ENCODE results near the gene PCDH12.

The PCDH12 gene

DNA sequence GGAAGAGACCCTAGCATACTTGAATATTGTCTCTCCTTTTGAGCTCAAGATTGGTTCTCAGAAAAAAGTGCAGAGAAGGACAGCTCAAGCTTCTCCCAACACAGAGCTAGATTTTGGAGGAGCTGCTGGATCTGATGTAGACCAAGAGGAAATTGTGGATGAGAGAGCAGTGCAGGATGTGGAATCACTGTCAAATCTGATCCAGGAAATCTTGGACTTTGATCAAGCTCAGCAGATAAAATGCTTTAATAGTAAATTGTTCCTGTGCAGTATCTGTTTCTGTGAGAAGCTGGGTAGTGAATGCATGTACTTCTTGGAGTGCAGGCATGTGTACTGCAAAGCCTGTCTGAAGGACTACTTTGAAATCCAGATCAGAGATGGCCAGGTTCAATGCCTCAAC lies 20.4 kb upstream of the PCDH12 start:
- no peak for TF ChIP-seq GATA1 (IDR thresholded peaks at IDR 0.05; ENCODE audit: low read depth, low read length)
- DNase-seq, result no peak

GRCh38 chr5:141976176-141976575 lies 18.2 kb upstream of the PCDH12 start:
- no peak for DNase-seq
- TF ChIP-seq POLR2A (IDR thresholded peaks at IDR 0.05; ENCODE audit: low read length), result no peak
- no peak for TF ChIP-seq GATA1 (IDR thresholded peaks at IDR 0.05; ENCODE audit: low read depth, low read length)

DNA sequence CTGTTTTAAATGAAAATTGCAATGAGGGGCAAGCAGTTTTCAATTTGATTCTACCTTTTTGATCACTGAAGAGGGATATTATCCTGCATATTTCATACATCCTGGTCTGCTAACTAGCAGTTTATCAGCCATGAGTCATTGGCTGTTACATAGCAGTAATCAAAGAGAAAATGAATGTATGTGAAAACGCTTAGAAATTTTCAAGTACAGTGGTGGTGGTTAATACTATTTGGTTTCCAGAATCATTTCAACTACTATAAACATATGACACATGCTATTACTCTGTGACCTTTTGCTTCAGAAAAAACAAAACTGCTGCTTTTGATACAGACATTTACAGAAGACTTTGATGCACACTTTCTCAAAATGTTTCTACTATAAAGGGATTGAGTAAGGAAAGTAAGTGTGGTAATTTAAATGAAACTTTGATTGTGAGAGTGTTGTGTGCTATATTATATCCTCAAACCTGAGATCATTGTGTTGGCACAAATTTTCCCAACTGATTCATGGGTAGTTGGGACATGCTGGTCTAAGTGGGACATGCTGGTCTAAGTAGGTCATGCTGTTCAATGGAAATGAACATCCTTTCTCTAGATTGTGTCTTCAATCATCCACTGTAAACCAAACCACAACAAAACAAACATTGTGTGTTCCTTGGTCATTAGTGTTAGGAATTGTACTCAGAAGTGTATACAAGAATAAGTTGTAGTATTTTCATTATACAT lies 16.0 kb upstream of the PCDH12 start:
- TF ChIP-seq GATA1 (IDR thresholded peaks at IDR 0.05; ENCODE audit: low read depth, low read length), result no peak
- no peak for TF ChIP-seq POLR2A (IDR thresholded peaks at IDR 0.05; ENCODE audit: low read length)
- DNase-seq, result peak in 1 of 2 experiments; percentile 29

- DNase-seq, result peak; percentile 93 to 96
- TF ChIP-seq GATA1 (IDR thresholded peaks at IDR 0.05; ENCODE audit: low read depth, low read length) (no peak), POLR2A (IDR thresholded peaks at IDR 0.05; ENCODE audit: low read length) (peak; percentile 38)
These were observed 12.1 kb upstream of the PCDH12 start for GRCh38 chr5:141969783-141970771.

DNA sequence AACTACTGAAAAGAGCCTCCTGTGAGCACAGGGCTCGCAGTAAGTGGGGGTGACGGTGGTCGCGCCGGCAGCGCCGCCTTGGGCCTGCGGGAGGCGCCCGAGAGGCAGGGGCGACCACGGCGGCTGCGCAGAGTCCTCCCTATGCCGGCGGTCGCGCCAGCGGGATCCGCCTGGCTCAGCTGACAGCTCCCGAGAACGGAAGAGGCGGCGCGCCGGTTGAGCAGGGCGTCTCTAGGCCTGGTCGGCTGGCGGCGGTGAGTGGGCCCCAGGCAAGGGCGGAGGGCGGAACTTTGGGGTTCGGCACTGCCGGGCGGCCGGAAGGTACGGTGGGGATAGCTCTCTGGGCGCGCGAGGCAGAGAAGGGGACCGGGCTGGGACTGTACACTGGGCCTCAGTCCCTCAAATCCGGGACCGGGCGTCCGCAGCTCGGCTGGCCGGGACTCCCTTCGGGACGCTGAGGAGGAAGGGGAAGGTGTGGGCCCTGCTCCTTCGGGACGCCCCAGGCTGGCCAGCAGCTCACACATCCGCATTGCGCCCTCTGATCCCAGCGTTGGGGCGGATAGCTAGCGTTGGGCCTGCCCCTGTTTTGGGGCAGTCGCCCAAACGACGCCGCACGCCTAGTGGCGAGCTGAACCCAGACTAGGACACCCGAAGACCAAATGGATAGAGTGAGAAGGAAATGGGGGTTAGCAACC lies 11.1 kb upstream of the PCDH12 start, which contains the start of gene RNF14:
Gene RNF14, plus strand, starts transcription at position 192 of the 695 bp plus-strand sequence. CDS start 4,484 bp downstream, outside the sequence.
- TF ChIP-seq GATA1 (IDR thresholded peaks at IDR 0.05; ENCODE audit: low read depth, low read length), result no peak
- TF ChIP-seq POLR2A (IDR thresholded peaks at IDR 0.05; ENCODE audit: low read length), result peak; percentile 97
- peak; percentile 96 to 97 for DNase-seq

DNA sequence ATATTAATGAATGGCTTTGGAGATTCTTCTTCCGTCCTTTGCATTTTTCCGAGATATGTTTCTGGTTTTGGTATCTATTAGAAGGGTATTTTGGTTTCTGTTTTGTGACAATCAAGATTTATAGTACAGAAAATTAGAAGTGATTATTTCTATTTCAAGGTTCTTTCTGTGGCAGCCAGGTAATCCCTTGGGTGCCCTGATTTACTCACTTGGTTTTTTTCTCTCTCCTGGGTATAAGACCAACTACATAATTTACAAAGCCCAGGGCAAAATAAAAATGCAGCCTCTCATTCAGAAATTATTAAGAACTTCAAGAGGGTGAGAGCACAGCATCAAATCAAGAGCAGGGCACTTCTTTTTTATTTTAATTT lies 8.9 kb upstream of the PCDH12 start:
- TF ChIP-seq POLR2A (IDR thresholded peaks at IDR 0.05; ENCODE audit: low read length), result no peak
- no peak for TF ChIP-seq GATA1 (IDR thresholded peaks at IDR 0.05; ENCODE audit: low read depth, low read length)
- DNase-seq, result no peak

- TF ChIP-seq GATA1 (IDR thresholded peaks at IDR 0.05; ENCODE audit: low read depth, low read length) (no peak), POLR2A (IDR thresholded peaks at IDR 0.05; ENCODE audit: low read length) (no peak)
- no peak for DNase-seq
These were observed 8.4 kb upstream of the PCDH12 start for GRCh38 chr5:141966275-141966962.

- no peak for DNase-seq
- TF ChIP-seq GATA1 (IDR thresholded peaks at IDR 0.05; ENCODE audit: low read depth, low read length), result no peak
- no peak for TF ChIP-seq POLR2A (IDR thresholded peaks at IDR 0.05; ENCODE audit: low read length)
These were observed 7.1 kb upstream of the PCDH12 start for GRCh38 chr5:141965071-141965470.

DNA sequence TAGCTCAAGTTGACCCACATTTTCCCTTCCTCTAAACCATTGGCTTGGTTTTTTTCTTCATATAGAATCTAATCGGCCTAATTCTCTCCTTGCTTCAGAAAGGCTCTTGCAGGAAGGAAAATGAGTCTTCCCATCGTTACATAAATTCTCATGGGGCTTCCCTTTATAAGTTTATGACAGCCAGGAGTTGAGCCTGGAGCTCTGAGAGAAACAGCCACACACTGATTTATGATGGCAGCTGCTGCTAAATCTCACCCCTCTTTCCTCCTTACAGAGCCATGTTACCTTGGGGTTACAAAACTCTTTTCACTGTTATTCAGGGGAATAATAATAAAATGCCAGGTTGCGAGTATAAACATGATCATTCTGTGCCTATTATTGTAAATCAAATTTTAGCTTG lies 5.7 kb upstream of the PCDH12 start:
- DNase-seq, result no peak
- TF ChIP-seq POLR2A (IDR thresholded peaks at IDR 0.05; ENCODE audit: low read length), result no peak
- TF ChIP-seq GATA1 (IDR thresholded peaks at IDR 0.05; ENCODE audit: low read depth, low read length), result no peak

DNA sequence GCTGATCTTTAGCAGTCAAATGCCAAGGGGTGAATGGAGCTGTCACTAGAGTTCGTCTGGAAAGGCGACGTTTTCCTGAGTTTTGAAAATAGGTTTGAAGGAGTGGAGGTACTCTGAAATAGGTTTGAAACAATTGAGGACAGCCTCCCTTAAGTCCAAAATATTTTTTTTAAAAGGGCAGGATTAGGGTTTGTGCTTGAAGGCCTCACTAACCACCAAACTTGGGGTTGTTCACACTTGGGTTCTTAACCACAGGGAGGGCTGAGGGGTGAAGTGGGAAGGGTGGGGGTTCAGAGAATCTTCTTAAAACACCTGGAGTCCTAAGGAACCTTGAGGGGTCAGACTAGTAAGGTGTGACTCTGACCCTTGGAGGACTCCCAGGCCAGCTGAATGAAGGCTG lies 3.5 kb upstream of the PCDH12 start:
- no peak for DNase-seq
- TF ChIP-seq GATA1 (IDR thresholded peaks at IDR 0.05; ENCODE audit: low read depth, low read length) (no peak), POLR2A (IDR thresholded peaks at IDR 0.05; ENCODE audit: low read length) (no peak)

GRCh38 chr5:141960449-141961323 lies 2.7 kb upstream of the PCDH12 start:
- TF ChIP-seq GATA1 (IDR thresholded peaks at IDR 0.05; ENCODE audit: low read depth, low read length) (no peak), POLR2A (IDR thresholded peaks at IDR 0.05; ENCODE audit: low read length) (no peak)

GRCh38 chr5:141960018-141960417 lies 2.0 kb upstream of the PCDH12 start:
- peak; percentile 20 to 36 for DNase-seq
- TF ChIP-seq POLR2A (IDR thresholded peaks at IDR 0.05; ENCODE audit: low read length), result no peak
- TF ChIP-seq GATA1 (IDR thresholded peaks at IDR 0.05; ENCODE audit: low read depth, low read length), result no peak

More at GRCh38 chr5:141960449-141961323, 2.7 kb upstream of the PCDH12 start:
- DNase-seq, result peak; percentile 85 to 92

All from erythroblast (primary cell).